Stimulated activated CD4-positive, alpha-beta T cell treated with anti-CD3 and anti-CD28 coated beads, Interleukin-4, amount 100 ng/mL, for 4 hours (primary cell): ENCODE measurements around the gene DOCK2.

Experiments
- DNase-seq, 2 experiments: peaks; one replicate each; pipeline ENCODE4 v3.0.0-alpha.2; 2020

Gene DOCK2

GRCh38 chr5:169695025-169695625, 58.0 kb downstream of the DOCK2 start:
- no peak for DNase-seq

GRCh38 chr5:169695919-169696490, 58.9 kb downstream of the DOCK2 start:
- DNase-seq = no peak

GRCh38 chr5:169696621-169697510, 59.8 kb downstream of the DOCK2 start:
- DNase-seq = no peak

DNA sequence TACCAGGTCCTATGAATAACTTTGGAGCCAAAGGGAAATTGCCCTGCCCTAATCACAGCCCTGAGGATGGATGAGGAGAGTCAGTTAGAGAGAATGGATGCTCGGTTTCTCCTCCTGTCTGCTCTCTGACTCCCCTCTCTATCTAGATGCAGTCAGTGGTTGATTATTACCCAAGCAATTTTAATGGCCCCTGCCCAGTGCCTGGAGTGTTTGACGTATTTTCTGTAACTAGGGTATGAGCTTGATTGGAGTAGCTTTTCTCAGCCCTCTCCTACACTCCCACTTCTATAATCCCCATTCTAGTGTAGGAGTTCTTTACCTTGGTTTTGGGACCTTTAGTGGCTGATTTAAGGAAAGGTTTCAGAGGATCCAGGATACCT, 60.4 kb downstream of the DOCK2 start:
- DNase-seq = no peak

- no peak for DNase-seq
Measured at GRCh38 chr5:169697976-169698375, 60.9 kb downstream of the DOCK2 start.

DNA sequence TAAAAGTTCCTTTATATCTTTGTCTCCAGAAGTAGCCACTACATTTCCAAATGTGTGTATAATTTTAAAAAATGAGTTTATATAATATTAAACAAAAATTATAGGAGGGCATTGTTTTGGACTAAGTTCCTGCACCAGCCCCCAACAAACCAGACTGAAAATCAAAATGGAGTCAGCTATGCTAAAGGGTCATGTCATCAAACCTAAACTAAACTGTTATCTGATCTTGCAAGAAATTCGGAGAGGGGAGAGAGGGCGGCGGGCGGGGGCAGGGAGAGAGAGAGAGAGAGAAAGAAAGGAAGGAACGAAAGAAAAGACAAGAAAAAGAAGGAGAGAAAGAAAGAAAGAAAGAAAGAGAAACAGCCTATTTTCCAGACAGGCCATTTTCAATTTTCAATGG, 63.5 kb downstream of the DOCK2 start:
- no peak for DNase-seq

GRCh38 chr5:169701910-169702451, 64.9 kb downstream of the DOCK2 start:
- DNase-seq = no peak

DNA sequence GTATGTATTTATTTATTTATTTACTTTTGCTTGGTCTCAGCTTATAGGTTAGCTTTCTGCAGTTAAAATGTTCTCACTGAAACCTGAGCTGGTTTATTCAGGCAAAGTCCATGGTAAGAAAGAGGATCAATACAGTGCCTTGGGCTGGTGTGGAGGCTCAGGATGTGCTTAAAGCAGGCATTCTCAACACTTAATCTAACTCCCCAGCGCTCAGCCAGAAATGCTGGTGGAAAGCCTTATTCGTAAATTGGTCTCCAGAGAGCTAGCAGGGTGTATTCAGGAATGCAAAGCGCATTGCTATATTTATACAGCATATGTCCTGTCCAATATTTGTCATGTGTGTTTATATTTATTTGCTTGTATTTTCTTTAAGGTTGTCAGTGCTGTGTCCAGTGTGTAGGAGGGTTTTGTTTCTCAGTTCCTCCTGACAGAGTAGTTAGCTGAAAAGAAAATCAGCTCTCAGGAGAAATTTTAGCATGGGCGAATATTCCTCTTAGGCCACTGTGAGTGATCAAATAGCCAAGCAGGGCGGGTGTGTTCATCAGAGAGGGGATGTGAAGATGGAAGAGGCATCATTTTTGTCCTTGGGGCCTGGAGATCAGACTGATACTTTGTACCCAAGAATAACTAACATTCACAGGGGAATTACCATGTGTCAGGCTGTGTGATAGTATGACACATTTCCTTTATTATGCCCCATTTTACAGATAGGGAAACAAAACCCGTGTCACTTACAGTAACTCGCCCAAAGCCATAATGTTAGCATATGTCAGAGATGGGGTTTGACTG, 65.8 kb downstream of the DOCK2 start:
- no peak for DNase-seq

- no peak for DNase-seq
Measured at GRCh38 chr5:169703813-169704212, 66.7 kb downstream of the DOCK2 start.

- no peak for DNase-seq
Measured at GRCh38 chr5:169705322-169705721, 68.2 kb downstream of the DOCK2 start.

- no peak for DNase-seq
Measured at GRCh38 chr5:169706071-169706470, 69.0 kb downstream of the DOCK2 start.

GRCh38 chr5:169706758-169707450, 69.8 kb downstream of the DOCK2 start:
- no peak for DNase-seq

GRCh38 chr5:169707686-169708085, 70.6 kb downstream of the DOCK2 start:
- DNase-seq = no peak

- no peak for DNase-seq
Measured at GRCh38 chr5:169710675-169711074, 73.6 kb downstream of the DOCK2 start.

DNA sequence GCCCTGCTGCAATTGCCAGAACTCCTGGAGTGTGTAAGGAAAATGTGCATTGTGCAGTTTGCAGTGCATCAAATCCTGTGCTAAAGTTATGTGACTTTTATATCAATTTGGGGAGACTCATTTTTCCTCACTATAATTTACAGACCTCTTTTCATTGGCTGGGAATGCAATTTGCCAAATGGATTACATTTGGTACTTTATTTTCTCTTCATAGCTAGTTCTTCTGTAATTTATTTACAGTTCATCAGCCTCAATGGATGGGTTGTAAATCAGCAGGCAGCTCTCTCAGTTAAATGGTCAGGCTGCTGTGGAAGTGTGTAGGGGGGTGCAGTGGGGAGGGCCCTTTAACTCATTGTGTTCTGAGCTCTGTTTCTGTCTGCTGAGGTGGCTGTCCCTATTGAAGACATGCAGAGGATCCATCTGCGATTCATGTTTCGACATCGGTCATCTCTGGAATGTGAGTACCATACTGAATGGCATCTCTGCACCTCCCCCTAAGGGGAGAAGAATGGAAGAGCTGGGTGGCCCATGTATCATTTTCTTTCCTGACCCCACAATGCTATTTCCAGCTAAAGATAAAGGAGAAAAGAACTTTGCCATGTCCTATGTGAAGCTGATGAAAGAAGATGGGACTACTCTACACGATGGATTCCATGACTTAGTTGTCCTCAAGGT, 74.6 kb downstream of the DOCK2 start:
- no peak for DNase-seq

DNA sequence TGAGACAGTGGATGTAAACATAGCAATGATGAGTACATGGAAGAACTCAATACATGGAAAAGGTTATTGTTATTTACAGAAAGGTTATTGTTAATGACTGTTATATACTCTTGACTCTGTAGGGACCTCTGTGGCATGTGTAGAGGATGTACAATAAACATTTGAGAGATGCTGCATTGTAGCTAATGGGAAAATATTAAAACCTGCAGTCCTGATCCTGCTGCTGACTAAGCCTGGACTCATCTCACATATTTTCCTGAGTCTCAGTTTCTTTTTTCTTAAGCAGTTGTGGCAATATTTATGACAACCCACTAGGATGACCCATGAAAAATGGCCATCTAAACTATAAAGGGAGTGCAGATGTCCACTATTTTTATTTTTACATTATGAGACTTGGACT, 75.4 kb downstream of the DOCK2 start:
- DNase-seq = no peak

- DNase-seq = no peak
Measured at GRCh38 chr5:169716287-169716686, 79.2 kb downstream of the DOCK2 start.

DNA sequence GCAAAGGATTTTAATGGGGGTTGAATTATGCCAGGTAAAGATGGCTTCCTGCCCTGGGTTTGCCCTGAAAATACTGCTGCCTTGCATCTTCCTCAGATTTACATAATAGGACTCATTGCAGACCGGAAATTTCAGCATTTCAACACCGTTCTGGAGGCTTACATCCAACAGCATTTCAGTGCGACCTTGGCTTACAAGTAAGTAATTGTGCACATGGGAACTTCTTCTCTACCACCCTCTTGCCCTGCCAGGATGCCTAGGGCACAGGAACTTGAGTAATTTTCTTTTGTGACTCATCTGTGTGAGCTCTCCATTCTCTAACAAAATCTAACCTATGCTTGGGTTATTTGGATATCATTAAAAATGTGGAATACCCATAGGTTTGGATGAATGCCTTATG, 80.2 kb downstream of the DOCK2 start:
- DNase-seq = no peak

DNA sequence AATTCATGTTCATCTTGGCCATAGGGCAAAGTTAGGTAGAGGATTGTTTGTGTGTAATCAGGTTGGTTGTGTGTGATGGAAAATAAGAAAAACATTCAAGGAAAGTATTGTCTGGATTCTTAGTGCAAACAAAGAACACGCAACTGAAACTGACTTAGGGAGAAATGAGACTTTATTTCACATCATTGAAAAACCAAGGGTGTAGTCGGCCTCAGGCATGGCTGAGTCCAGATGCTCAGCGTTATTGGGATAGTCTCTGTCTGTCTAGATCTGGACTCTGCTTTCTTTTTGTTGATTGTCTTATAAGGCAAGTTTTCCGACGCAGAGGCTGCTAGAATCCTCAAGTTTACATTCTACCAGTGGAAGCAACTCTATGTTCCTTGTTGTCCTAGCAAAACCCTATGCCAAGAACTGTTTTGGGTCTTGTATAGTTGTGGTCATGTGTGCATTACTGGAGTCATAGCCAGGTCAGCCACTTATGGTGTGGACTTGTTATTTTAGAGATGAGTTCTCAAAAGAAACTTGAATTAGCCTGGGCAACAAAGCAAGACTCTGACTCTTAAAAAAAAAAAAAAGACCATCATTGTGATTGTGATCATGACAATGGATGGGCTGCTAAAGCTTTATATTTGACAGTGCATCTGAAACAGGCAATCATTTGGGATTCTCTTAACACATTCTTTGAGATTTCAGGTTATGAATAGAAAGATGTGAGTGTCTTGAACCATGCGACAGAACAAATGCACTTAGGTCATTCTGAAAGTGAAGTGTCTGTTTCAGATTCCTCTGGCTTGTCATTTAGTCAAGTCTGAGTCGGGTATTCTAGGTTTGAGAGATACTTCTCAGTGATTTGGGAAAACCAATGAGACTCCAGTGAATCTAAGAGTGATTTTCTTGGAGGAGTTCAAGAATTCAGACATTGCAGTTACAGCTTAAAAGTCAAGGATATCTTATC, 82.6 kb downstream of the DOCK2 start:
- no peak for DNase-seq

GRCh38 chr5:169721771-169722170, 84.7 kb downstream of the DOCK2 start:
- DNase-seq = no peak
